Immature natural killer cell (primary cell): ENCODE results near the gene KIF18A. TPM values are rescaled to one million over a fixed set of nuclear protein-coding genes. Genes with fewer than 3 reads are reported as not detected.
"Not testable (repeated sequence)": the region's sequence is repeated elsewhere in the genome, so short reads cannot be mapped to it uniquely, and the experiment has no call there.

Experiments used
- DNase-seq, 3 donors: peaks; one replicate each; pipeline ENCODE4 v3.0.0; 2022; ENCODE audit warnings: mixed read lengths in 1 of 3
- H3K27ac Mint-ChIP-seq, 6 donors: one replicate each; pipeline ENCODE4 v1.8.0; 2020; ENCODE audit warnings: mixed read lengths in 6 of 6, mild to moderate bottlenecking in 5 of 6, inconsistent platforms in 4 of 6, moderate library complexity in 3 of 6
- H3K27me3 Mint-ChIP-seq, 3 donors: one replicate each; pipeline ENCODE4 v1.8.0; 2020 to 2021; ENCODE audit warnings: low read depth in 3 of 3, mild to moderate bottlenecking in 3 of 3, mixed read lengths in 3 of 3, moderate library complexity in 3 of 3, inconsistent platforms in 1 of 3
- H3K36me3 Mint-ChIP-seq, 3 donors: one replicate each; pipeline ENCODE4 v1.8.0; 2020; ENCODE audit warnings: mixed read lengths in 3 of 3, inconsistent platforms in 2 of 3, mild to moderate bottlenecking in 2 of 3
- H3K4me1 Mint-ChIP-seq, 2 donors: one replicate each; pipeline ENCODE4 v1.8.0; 2020; ENCODE audit warnings: inconsistent platforms in 2 of 2, mild to moderate bottlenecking in 2 of 2, mixed read lengths in 2 of 2, moderate library complexity in 1 of 2
- H3K4me3 Mint-ChIP-seq, 5 donors: one replicate each; pipeline ENCODE4 v1.8.0; 2020; ENCODE audit warnings: mild to moderate bottlenecking in 5 of 5, mixed read lengths in 5 of 5, inconsistent platforms in 3 of 5, moderate library complexity in 3 of 5
- H3K9me3 Mint-ChIP-seq, 6 donors: one replicate each; pipeline ENCODE4 v1.8.0; 2020; ENCODE audit warnings: mild to moderate bottlenecking in 6 of 6, mixed read lengths in 6 of 6, inconsistent platforms in 4 of 6, moderate library complexity in 3 of 6
- polyA plus RNA-seq, 3 donors: library from polyadenylated mRNA; unstranded; fragments of 300-500 nt; fragmentation: Illumina TruSeq; gene quantifications; one replicate each; pipeline ENCODE4 v1.2.3, GENCODE V29; 2021

KIF18A gene
- polyA plus RNA-seq, 3 donors from 2014 or later, result 0.99 to 1.3 (median 1.1) TPM

GRCh38 chr11:28123151-28123581 lies 15.2 kb upstream of the KIF18A start:
- Mint-ChIP-seq H3K36me3 (peaks cover 0 to 10% (median 8%) of the 10 kb centered on the region in 3 donors), H3K4me1 (peaks cover 5 to 6% of the 10 kb centered on the region in 2 donors), H3K27me3 (peaks cover 0 to 1% (median 0%) of the 10 kb centered on the region in 3 donors), H3K27ac (peak overlapping the region in 1 of 6 donors; percentile 41), H3K9me3 (no peaks in the 10 kb centered on the region), H3K4me3 (no peak overlapping the region)
- no peak for DNase-seq

DNA sequence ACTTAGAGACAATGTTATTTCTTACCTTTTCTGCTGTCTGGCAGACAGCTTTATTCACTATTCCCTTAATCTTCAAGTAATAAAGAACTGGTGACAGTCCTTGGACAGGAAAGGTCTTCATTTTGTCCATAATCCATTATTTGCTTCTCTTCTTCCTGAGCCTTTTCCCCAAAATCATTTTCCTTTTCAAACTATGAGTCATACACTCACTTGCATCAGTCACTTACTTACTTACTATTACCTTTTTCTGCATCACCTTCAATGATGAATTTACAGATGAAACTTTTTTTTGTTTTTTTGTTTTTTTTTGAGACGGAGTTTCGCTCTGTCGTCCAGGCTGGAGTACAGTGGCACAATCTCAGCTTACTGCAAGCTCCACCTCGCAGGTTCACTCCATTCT lies 9.8 kb upstream of the KIF18A start:
- peak overlapping the region in 1 of 6 donors; percentile 15 for H3K27ac Mint-ChIP-seq
- H3K27me3 Mint-ChIP-seq, result peaks cover 0 to 1% (median 1%) of the 10 kb centered on the region in 3 donors
- no peak overlapping the region for H3K4me3 Mint-ChIP-seq
- DNase-seq, result no peak
- no peaks in the 10 kb centered on the region for H3K9me3 Mint-ChIP-seq
- peaks cover 6 to 7% of the 10 kb centered on the region in 2 donors for H3K4me1 Mint-ChIP-seq
- H3K36me3 Mint-ChIP-seq, result peaks cover 0 to 6% (median 4%) of the 10 kb centered on the region in 3 donors

DNA sequence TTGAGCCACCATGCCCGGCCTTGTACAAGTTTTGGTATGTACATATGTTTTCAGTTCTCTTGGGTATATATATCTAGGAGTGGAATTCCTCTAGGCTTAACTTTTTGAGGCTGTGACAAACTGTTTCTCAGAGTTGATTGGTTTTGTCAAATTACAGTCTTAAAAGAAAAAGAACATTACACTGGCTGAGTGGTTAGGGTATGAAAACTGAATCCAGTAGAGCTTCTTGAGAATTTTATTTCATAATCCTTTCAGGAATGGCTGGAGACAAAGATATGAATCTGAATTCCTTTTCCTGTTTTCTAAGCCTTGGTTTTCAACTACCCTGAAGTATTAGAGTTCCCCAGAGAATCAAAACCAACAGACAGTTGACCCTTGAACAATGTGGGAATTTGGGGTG lies 6.8 kb upstream of the KIF18A start:
- H3K9me3 Mint-ChIP-seq, result no peaks in the 10 kb centered on the region
- H3K36me3 Mint-ChIP-seq, result peaks cover 0 to 6% (median 0%) of the 10 kb centered on the region in 3 donors
- no peak for DNase-seq
- peaks cover 0 to 3% (median 0%) of the 10 kb centered on the region in 3 donors for H3K27me3 Mint-ChIP-seq
- H3K4me1 Mint-ChIP-seq, result peaks cover 23 to 30% of the 10 kb centered on the region in 2 donors
- H3K27ac Mint-ChIP-seq, result no peak overlapping the region
- H3K4me3 Mint-ChIP-seq, result no peak overlapping the region

DNA sequence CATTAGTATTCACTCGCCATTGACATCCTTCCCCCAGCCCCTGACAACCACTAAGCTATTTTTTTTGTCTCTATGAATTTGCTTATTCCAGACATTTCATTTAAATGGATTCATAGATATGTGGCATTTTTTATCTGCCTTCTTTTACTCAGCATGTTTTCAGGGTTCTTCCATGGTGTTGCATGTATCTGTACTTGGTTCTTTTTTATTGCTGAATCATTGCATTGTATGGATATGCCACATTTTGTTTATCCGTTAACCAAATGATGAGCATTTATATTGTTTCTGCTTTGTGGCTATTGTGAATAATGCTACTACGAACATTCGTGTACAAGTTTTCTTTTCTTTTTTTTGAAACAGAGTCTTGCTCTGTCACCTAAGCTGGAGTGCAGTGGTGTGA lies 6.2 kb upstream of the KIF18A start:
- Mint-ChIP-seq H3K27ac (peak overlapping the region in 2 of 6 donors; percentile 24 to 25), H3K27me3 (peaks cover 0 to 3% (median 0%) of the 10 kb centered on the region in 3 donors), H3K4me1 (peaks cover 29 to 37% of the 10 kb centered on the region in 2 donors), H3K9me3 (no peaks in the 10 kb centered on the region), H3K36me3 (peaks cover 0 to 6% (median 0%) of the 10 kb centered on the region in 3 donors), H3K4me3 (no peak overlapping the region)
- no peak for DNase-seq

GRCh38 chr11:28110821-28111200 lies 2.9 kb upstream of the KIF18A start:
- DNase-seq, result no peak
- peaks cover 0 to 6% (median 0%) of the 10 kb centered on the region in 3 donors for H3K36me3 Mint-ChIP-seq
- peak overlapping the region; percentile 92 to 100 (median 99) for H3K27ac Mint-ChIP-seq
- peaks cover 8 to 17% (median 11%) of the 10 kb centered on the region in 3 donors for H3K27me3 Mint-ChIP-seq
- peak overlapping the region; percentile 94 to 98 (median 96) for H3K4me3 Mint-ChIP-seq
- peaks cover 49 to 64% of the 10 kb centered on the region in 2 donors for H3K4me1 Mint-ChIP-seq
- no peaks in the 10 kb centered on the region for H3K9me3 Mint-ChIP-seq

- Mint-ChIP-seq H3K36me3 (peaks cover 0 to 6% (median 0%) of the 10 kb centered on the region in 3 donors), H3K4me1 (peaks cover 49 to 64% of the 10 kb centered on the region in 2 donors), H3K9me3 (no peaks in the 10 kb centered on the region), H3K27me3 (peaks cover 8 to 16% (median 11%) of the 10 kb centered on the region in 3 donors), H3K27ac (peak overlapping the region; percentile 92 to 100 (median 99)), H3K4me3 (peak overlapping the region; percentile 94 to 98 (median 96))
- DNase-seq, result peak; percentile 51 to 65 (median 57)
Measured at GRCh38 chr11:28110108-28110820, 2.3 kb upstream of the KIF18A start.

DNA sequence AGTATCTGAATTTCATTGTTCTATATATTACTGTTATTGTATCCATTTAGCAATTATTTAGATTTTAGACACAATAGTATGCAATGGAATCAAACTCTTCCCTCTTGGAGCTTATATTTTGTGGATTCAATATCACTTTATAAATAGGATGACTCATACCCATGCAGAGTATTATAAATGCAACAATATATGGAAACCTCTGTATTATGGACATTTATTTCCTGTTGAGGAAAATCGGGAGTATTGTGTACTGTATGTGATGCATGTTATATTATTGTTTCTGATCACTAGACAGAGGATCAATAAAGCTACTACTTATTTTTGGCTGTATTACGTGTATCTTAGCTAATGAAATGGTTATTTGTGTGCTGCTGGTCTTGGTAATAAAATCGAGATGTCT lies 1.0 kb upstream of the KIF18A start:
- Mint-ChIP-seq H3K36me3 (no peaks in the 10 kb centered on the region), H3K27me3 (peaks cover 8 to 15% (median 11%) of the 10 kb centered on the region in 3 donors), H3K4me3 (peak overlapping the region; percentile 94 to 98 (median 98)), H3K27ac (peak overlapping the region; percentile 92 to 100 (median 99)), H3K9me3 (no peaks in the 10 kb centered on the region), H3K4me1 (peaks cover 49 to 64% of the 10 kb centered on the region in 2 donors)
- peak in 1 of 3 donors; percentile 2 for DNase-seq

DNA sequence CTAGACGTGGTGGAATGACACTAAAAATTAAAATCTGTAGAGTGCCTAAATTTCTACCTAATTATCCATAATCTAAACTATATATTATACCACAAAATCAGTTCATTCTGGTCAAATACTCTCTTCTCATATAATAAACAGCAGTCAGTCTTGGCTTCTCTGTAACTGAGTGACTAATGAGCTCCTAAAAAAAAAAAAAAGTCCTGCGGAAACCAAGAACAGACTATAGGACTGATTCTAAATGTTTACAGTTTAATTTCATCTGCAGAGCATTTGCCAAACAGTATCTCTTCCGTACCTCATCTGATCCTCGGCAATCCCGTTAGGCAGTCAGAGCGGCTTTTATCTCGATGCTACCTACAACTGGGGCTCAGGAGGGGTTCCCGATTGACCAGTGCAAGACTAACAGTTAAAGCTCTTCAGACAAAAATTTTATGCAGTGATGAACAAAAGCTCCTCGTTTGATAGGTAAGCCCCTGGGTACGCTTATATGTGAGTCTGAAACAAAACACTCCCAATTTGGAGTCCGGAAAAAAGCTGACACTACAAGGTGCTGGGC lies 686 bp downstream of the KIF18A start:
- peaks cover 49 to 59% of the 10 kb centered on the region in 2 donors for H3K4me1 Mint-ChIP-seq

DNA sequence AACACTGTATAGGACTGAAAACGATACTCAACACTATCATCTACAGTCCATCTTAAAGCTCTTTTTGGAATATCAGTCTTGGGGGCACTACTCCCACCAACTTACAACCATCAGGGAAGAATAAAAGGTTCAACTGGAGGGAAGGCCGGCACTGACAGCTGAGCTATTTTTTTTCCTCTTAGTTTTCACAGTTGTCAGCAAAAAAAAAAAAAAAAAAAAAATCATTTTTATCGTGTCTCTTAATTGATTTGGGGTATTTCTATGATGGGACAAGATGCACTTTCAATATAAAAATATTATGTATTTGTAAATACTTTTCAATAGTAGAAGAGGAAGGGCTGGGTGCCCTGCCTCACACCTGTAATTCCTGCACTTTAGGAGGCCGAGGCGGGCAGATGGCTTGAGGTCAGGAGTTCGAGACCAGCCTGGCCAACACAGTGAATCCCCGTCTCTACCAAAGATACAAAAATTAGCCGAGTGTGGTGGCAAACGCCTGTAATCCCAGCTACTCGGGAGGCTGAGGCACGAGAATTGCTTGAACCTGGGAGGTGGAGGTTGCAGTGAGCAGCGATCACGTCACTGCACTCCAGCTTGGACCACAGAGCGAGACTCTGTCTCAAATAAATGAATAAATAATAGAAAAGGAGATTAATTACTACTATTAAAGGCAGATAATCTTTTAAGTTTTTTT lies 1.5 kb downstream of the KIF18A start:
- H3K4me1 Mint-ChIP-seq, result peaks cover 45 to 51% of the 10 kb centered on the region in 2 donors

More for the DNA sequence above, 686 bp downstream of the KIF18A start:
- H3K27ac Mint-ChIP-seq, result peak overlapping the region; percentile 92 to 100 (median 99)
- peak in 1 of 3 donors; percentile 3 for DNase-seq
- H3K4me3 Mint-ChIP-seq, result peak overlapping the region; percentile 88 to 98 (median 98)
- H3K27me3 Mint-ChIP-seq, result peaks cover 8 to 15% (median 11%) of the 10 kb centered on the region in 3 donors
- no peaks in the 10 kb centered on the region for H3K9me3 Mint-ChIP-seq
- H3K36me3 Mint-ChIP-seq, result no peaks in the 10 kb centered on the region

GRCh38 chr11:28105869-28106268 lies 2.1 kb downstream of the KIF18A start:
- Mint-ChIP-seq H3K4me1 (peaks cover 39 to 45% of the 10 kb centered on the region in 2 donors), H3K4me3 (peak overlapping the region in 4 of 5 donors; percentile 6 to 64 (median 48)), H3K36me3 (no peaks in the 10 kb centered on the region), H3K27me3 (peaks cover 8 to 15% (median 11%) of the 10 kb centered on the region in 3 donors), H3K9me3 (no peaks in the 10 kb centered on the region), H3K27ac (peak overlapping the region in 5 of 6 donors; percentile 39 to 91 (median 61))
- no peak for DNase-seq

More for the DNA sequence above, 1.5 kb downstream of the KIF18A start:
- Mint-ChIP-seq H3K36me3 (no peaks in the 10 kb centered on the region), H3K9me3 (no peaks in the 10 kb centered on the region), H3K27ac (peak overlapping the region; percentile 39 to 98 (median 74)), H3K27me3 (peaks cover 8 to 15% (median 11%) of the 10 kb centered on the region in 3 donors), H3K4me3 (peak overlapping the region; percentile 6 to 64 (median 44))
- DNase-seq, result no peak

- no peaks in the 10 kb centered on the region for H3K36me3 Mint-ChIP-seq
- H3K27ac Mint-ChIP-seq, result no peak overlapping the region
- no peak overlapping the region for H3K4me3 Mint-ChIP-seq
Measured at GRCh38 chr11:28104984-28105383, 3.0 kb downstream of the KIF18A start.

GRCh38 chr11:28104425-28104824 lies 3.5 kb downstream of the KIF18A start:
- peaks cover 8 to 14% (median 12%) of the 10 kb centered on the region in 3 donors for H3K27me3 Mint-ChIP-seq
- H3K4me3 Mint-ChIP-seq, result no peak overlapping the region
- H3K9me3 Mint-ChIP-seq, result no peaks in the 10 kb centered on the region
- H3K27ac Mint-ChIP-seq, result no peak overlapping the region
- H3K36me3 Mint-ChIP-seq, result no peaks in the 10 kb centered on the region
- DNase-seq, result no peak
- peaks cover 25 to 30% of the 10 kb centered on the region in 2 donors for H3K4me1 Mint-ChIP-seq

More at GRCh38 chr11:28104984-28105383, 3.0 kb downstream of the KIF18A start:
- H3K9me3 Mint-ChIP-seq, result no peaks in the 10 kb centered on the region
- no peak for DNase-seq
- peaks cover 31 to 36% of the 10 kb centered on the region in 2 donors for H3K4me1 Mint-ChIP-seq
- H3K27me3 Mint-ChIP-seq, result peaks cover 8 to 15% (median 11%) of the 10 kb centered on the region in 3 donors

DNA sequence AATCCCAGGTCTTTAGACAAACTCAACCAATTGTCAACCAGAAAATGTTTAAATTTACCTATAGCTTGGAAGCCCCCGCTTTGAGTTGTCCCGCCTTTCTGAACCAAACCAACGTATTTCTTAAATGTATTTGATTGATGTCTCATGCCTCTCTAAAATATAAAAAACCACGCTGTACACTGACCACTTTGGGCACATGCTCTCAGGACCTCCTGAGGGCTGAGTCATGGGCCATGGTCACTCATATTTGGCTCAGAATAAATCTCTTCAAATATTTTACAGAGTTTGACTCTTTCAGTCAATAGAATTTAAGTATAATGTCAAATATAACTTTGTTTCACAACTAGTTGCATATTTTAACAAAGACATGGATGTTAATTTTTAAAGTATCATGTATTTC lies 5.7 kb downstream of the KIF18A start:
- DNase-seq, H3K27me3 Mint-ChIP-seq, H3K4me3 Mint-ChIP-seq, H3K36me3 Mint-ChIP-seq, H3K4me1 Mint-ChIP-seq, H3K9me3 Mint-ChIP-seq, H3K27ac Mint-ChIP-seq: not testable (repeated sequence)
